NCI-H226 (cell line): ENCODE results near the gene AFG1L.
"Not testable (repeated sequence)": the region's sequence is repeated elsewhere in the genome, so short reads cannot be mapped to it uniquely, and the experiment has no call there.

ENCODE experiments used
- DNase-seq: peaks from one replicate; pipeline ENCODE4 v3.0.0-alpha.2; 2015

AFG1L gene

DNA sequence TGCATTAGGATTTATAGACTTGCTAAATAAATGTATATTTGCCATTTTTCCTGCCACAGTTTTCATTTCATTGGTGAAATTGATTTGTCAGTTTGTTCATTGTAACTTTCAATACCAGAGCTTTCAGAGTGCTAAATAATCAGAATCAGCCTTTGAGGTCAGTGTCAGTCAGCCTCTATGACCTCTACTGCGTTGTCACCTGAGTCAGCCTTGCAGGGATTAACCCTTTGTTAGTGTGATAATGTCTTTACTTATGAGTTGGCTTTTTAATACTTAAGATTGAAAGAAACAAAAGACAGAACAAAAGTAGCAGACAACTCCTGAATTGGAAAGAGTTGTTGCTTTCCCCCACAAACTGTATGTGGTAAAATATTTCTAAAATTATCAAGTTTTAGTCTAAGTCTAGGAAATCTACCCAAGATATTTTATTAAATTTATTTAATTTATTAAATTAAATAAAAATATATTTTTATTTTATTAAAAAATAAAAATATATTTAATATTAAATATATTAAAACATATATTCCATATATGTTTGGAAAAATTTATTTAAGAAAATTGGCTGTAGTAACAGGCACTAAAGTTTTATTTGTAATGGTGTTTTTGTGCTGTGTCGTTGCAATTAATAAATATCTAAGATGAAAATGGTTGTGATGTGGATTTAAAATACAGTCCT, 125.2 kb downstream of the AFG1L start:
- no peak for DNase-seq

DNA sequence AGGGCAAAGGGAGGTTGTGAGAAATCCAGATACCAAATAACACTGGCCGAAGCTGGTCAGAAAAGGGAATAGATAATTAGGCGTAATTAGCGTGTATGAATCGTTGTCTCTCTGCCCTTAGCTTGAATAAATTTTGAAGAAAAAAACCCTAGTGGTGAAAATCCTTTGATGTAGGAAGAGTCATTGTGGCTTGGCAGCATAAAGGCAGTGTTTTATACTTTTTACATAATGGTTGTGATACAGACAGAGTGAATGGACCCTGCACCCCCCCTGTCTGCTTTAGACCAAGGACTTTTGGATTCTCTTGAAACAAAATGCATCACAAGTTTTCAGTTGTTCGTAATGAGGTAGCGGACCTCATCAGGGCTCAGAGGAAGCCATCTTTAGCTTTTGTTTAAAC, 126.5 kb downstream of the AFG1L start:
- no peak for DNase-seq

DNA sequence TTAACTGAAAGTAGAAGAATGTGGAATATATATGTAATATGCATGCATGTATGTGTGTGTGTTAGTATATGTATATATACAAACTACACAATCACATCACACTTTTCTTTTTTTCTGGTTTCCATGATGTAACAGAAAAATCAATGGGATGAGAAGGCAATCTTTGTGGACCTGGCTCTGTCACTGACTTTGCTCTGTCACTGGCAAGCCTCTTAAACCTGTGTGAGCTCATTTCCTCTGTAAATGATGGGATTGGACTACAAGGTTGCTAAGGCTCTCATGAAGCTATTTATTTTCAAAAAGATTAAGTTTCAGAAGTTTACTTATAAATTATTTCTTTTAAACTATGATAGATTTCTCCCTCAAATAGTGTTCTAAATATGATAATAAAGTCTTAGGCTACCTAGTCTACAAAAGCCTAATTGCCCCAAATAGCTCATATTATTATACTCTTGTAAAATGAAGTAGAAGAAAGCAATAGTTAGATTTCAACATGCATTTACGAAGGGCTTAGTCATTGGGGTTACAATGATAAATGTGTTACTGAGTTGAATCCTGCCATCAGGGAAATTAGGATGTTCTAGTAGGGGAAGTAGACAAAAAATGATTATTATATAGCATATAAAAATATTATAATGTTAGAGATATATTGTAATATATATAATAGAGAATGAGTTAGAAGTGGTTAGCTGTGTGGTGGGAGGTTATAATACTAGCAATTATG, 129.3 kb downstream of the AFG1L start:
- no peak for DNase-seq

DNA sequence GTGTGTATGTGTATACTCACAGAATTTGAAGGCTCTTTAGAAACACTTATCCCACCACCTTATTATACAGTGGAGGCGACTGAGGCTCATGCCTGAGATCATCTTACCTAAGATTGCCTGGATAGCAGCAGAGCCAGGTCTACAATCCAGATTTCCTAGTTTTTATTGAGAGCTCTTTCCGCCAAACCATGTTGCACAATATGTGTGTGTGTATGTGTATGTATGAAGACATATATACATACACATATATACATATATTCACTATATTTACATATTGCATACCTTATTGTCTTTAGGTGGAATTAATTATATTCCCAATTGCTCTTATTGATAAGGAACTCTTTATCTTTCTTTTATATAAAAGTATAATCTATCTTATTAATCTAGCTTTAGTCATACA, 130.6 kb downstream of the AFG1L start:
- no peak for DNase-seq

DNA sequence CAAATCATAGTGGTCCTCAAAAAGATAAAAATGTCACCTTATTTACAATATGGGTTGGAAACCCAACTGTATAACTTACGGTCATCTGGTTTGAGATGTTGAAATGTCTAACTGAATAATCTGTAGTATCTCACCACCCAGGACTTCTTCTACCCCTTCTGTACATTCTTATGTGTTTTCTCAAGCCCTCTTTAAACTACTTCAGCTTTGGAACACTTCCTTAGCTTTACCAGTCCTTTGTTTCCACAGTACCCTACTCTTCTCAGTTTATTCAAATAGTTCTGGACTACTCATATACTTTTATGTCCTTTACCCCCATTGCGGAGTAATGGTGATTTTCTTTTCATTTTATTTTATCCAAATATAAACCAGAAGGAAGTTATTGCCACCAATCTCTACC, 137.3 kb downstream of the AFG1L start:
- DNase-seq = no peak

DNA sequence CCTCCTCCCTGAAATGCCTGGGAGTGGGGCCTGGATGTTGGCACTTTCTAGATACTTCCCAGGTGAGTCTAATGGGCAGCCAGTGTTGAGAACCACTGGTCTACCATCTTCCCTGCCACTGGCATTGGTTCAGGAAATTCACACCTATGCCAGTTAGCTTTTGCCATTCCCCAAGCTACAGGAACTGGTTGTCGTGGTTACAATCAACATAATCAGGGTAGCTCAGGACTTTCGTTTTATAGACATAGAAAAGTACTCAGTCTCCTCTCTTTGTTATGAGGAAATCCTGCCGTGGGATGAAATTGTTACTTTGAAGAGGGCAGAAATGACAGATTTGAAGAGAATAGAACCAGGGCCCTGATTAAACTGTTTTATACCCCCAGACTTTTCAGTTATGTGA, 137.9 kb downstream of the AFG1L start:
- DNase-seq = peak; percentile 24

DNA sequence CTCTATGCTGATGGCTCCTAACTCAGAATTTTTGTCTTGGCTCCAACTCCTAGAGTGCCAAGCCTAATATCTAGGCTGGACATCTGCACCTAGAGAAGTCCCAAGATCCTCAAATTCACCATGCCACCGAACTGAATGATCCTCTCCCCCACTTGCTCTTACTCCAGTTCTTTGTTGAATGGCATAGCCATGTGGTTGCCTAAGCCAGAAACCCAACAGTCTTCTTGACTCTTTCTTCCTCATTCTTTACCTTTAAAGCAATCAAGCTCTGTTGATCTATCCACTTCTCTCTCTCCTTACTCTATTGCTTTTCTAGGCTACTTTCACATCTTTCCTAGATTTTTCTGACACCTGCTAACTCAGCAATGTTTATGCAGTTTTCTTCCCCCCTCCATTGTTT, 139.4 kb downstream of the AFG1L start:
- no peak for DNase-seq

DNA sequence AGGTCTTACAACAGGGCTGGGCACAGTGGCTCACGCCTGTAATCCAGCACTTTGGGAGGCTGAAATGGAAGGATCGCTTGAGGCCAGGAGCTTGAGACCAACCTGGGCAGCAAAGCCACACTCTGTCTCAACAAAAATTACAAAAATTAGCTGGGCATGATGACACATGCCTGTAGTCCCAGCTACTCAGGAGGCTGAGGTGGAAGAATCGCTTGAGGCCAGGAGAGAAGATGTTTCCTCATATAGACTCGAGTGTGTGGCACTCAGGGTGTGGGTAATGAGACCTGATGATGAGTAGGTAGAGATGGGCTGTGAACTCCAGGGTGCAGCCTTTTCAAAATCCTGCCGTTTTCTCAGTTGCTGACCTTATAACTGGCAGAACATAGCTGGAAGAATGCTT, 140.5 kb downstream of the AFG1L start:
- no peak for DNase-seq

DNA sequence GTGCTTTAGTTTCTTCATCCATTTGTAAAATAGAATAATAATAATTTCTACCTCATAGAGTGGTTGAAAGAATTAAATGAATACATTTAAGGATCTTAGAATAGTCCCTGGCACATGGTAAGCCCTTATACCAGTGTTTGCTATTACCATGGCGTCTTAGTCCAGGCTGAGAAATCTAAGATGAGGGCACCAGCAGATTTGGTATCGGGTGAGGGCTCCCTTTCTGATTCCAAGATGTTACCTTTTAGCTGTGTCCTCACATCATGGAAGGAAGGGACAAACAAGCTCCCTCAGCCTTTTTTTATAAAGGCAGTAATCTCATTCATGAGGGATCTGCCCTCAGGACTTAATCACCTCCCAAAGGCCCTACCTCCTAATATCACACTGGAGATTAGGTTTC, 141.9 kb downstream of the AFG1L start:
- DNase-seq = no peak

DNA sequence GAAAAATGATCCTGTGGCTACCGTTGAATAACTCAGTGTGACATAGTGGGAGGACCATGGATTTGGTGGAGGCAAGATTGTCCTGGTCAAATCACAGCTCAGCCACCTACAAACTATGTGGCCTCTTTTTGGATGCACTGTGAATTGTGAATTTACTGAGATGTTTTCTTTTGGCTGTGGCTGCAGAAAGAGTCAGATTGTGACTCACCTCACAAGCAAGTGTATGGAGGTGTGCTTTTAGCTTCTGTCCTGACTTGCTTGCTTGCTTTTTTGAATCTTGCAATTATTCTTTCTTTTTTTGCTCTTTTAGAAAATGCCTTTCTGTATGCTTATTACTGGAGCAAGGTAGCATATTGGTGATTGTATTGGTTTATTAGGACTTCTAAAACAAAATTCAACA, 143.0 kb downstream of the AFG1L start:
- no peak for DNase-seq

DNA sequence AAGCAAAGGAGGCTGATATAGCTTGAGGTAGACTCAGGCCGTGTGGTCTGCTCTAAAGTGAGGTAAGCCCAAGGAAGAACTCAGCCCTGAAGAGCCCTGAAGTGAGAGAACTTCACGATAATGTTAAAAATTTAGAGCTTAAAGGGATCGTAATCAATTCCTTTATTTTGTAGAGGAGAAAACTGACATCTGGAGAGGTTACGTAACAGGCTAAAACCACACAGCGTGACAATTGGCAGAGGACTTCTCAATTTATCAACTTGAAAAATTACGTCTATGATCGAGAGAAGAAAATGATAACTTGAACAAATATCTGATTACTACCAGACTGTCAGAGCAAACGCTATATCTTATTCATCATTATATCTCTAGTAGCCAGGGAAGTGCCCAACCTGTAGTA, 144.1 kb downstream of the AFG1L start:
- DNase-seq = no peak

DNA sequence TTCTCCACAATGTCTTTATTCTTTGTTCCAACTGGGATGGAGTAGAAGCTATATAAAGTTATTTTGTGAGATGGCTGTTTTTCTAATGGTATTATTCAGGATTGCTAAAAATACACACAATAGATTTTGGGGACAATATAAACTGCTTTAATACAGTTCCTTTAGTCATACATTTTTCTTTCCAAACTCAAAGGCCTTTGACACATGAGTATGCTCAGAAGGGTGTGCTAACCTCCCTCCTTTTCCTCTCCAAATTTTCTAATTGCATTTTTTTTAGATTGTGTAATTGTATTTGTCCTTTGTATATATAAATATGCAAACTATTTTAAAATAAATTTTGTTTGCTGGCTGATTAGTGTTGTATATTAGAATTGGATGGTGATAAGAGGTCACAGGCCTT, 146.3 kb downstream of the AFG1L start:
- no peak for DNase-seq

DNA sequence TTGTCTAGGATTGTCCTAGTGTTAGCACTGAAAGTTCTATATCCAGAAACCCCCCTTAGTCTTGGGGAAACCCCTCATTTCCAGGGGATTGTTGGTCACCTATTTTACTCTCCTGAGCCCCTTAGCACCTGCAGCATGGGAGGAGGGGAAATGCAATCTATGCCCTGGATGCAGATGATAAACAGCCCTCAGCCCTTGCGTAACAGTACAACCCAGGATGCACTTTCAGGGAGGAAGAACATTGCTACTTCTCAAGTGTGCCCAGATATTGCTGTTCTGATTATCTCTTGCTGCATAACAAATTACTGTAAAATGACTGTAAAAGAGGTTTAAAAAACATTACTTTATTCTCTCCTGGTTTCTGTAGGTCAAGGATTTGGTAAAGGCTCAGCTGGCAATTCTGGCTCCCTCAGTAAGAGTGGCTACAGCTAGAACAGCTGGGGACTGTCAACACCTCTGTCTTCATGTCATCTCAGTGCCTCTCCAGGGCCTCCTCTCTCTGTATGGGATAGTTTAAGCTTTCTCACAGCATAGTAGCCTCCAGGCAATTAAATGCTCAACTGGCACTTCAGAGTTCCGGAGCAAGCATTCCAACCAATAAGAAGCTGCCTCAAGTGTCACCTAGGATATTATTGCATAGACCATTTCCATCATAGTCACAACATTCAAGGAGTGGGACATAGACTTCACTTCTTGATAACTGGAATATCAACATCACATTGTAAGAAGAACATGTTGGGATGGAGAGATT, 148.1 kb downstream of the AFG1L start:
- DNase-seq = no peak

DNA sequence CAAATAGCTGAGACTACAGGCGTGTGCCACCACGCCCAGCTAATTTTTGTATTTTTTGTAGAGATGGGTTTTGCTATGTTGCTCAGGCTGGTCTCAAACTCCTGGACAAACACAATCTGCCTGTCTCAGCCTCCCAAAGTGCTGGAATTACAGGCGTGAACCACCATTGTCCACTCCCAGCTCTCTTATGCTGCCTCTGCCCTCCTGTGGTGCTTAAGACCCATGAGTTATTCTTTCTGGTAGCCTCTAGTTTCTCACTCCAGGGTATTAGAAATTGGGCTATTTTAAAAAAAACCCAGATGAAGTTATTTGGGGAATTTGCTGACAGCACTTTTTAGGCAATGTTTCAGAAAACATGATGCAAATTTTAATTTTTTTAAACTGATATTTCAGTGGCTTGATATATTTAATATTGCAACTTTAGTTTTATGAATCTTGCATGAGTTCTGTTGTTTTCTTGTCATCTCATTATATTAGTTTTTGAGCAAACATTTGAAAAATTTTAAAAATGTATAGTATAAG, 151.8 kb downstream of the AFG1L start:
- no peak for DNase-seq

DNA sequence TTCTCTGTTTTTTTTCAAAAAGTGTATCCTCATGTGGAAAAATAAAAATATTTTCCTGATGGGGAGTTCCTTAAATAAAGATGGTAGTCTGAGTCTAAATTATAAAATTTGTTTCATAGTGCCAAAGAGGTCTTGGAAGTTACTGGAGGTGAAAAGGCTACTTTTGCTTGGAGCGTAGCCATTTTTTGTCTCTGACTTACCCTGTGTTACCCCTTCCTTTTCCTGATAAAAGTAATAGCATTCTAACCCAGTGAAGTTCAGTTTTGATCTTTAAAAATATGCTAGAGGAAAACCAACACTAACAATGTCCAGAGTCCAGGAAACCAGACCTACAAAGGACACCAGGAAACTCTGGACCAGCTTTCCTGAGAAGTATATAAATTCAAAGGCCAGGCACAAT, 153.6 kb downstream of the AFG1L start:
- no peak for DNase-seq

DNA sequence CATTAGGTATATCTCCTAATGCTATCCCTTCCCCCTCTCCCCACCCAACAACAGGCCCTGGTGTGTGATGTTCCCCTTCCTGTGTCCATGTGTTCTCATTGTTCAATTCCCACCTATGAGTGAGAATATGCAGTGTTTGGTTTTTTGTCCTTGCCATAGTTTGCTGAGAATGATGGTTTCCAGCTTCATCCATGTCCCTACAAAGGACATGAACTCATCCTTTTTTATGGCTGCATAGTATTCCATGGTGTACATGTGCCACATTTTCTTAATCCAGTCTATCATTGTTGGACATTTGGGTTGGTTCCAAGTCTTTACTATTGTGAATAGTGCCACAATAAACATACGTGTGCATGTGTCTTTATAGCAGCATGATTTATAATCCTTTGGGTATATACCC, 154.9 kb downstream of the AFG1L start:
- DNase-seq = not testable (repeated sequence)

DNA sequence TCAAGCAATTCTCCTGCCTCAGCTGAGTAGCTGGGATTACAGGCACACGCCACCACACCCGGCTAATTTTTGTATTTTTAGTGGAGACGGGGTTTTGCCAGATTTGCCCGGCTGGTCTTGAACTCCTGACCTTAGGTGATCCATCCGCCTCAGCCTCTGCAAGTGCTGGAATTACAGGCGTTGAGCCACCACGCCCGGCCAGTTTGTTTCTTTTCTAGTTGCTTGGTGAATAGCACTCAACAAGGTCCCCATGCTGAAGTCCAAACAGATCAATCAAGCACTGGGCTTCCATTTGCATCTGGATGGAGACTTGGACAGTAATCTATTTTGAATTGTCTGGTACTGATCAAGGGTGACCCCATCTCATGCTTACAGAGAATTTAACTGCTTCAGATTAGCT, 157.0 kb downstream of the AFG1L start:
- DNase-seq = no peak

DNA sequence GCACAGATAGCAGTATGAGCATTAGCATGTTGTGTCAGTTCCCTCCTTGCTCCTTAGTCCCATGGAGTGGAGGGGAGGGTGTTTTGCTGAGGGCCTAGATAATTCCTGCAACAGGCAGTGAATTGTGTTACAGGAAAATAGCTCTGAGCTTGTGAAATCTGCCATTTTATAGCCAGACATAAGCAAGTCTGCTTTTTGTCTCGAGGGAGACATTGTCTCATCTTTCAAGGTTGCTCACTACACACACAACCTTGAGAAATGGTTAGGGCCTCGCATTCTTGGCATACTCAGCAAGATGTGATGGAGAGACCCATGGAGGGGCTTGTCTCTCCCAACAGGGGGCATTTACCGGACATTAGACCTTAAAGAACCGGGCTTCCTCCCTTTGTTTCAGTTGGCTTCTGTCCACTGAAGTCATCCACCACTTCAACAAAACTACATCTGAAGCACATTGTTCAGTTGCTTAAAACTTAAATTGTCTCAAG, 157.9 kb downstream of the AFG1L start:
- DNase-seq = no peak

DNA sequence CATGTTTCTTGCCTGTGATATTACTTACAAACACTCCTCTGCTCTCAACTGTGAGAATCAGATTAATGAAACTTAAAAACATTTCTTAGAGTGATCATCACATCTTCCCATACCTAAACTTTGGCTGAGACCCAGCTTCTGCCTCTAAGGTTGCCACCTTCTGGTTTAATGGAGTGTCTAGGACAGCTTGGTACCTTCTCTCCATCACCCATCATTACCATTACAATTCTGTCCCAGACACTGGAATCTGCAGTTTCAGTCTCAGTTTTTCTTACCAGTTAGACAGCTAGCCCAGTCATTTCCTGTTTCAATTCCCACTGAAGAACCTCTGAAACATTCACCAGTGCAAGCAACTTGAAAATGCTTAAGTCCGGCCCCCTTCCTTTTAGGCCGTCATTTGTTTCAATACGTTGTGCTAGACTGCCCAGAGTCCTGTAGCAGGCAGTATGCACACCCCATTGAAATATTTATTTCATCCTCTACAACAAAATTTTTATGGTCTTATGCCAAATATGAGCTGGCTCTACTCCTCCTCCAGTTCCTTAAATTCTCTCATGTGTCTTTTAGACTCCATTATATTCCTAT, 158.8 kb downstream of the AFG1L start:
- no peak for DNase-seq

DNA sequence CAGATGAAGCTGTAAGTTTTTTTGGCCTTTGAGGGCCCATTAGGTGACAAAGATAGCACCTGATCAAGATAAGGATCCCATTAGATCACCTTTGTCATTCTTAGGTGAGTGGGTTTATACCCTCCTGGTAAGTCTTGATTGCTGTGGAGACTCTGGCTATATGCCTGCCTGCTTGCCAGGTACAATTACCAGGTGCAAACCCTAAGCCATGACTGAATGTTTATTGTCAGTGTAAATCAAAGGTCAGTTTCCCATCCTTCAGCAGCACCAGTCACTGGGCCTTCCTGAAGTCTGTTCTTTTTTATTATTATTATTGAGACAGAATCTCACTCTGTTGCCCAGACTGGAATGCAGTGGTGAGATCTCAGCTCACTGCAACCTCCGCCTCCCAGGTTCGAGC, 159.5 kb downstream of the AFG1L start:
- DNase-seq = no peak

DNA sequence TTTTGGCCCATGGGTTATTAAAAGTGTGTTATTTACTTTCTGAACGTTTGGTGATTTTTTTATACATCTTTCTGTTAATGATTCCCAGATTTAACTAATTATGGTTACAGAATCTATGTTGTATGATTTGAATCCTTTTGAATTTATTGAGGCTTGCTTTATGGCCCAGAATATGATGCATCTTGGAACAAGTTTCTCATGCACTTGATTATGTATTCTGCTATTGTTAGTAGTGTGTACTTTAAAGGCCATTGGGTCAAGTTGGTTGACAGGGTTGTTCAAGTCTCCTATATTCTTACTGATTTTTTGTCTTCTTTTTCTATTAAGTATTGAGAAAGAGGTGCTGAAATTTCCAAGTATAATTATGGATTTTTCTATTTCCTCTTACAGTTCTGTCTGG, 160.8 kb downstream of the AFG1L start:
- no peak for DNase-seq

DNA sequence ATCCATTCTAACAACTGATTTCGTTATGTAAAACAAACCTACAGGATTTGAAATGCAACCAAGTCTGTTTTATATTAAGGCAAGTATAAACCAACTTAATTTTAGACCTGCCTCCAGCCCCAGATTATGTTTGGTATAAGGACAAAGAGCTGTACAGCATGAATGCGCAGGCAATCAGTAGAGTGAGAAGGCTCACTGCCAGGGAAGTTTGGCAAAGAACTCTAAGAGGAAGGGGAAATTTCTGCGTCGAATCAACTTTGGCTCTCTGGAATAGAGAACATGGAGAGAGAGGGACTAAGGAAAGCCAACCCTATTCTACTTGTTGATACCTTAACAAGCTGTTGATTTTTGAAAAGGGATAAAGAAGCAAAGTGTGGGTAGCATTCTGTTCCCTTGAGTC, 168.9 kb downstream of the AFG1L start:
- DNase-seq = no peak

DNA sequence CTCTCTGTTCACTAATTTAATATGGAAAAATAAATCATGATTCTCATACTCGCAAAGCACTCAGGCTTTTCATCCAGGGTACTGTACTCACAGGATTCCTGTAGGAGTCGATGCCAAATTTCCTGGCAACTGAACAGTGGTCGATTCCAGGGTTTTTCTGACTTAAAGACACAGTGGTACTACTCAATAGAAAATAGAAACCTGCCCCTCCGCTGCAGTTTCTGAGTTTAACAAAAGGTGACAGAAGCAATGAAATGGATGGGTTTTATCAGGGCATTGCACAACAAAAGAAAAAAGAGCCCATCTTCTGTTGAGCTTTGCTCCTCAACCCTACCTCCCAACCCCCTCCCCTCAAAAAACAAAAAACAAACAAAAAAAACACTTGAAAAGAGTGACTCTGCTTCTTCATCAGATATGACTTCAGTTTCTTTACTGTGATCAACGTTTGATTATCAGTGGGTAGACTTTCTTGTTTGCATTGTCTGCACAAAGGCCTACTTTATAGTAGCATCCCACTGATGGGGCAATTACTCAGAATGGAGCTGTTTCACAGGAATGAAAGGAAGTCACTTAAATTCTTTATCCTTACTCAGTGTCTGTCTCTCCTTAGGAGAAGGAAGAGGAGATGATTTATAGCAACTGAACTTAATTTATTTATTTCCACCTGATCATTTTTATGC, 169.7 kb downstream of the AFG1L start:
- DNase-seq = no peak
